Stimulated activated naive CD8-positive, alpha-beta T cell treated with anti-CD3 and anti-CD28 coated beads, Interleukin-15, Interleukin-2, amounts not matched to agents 100 U/mL and 50 U/mL, for 24 hours (primary cell): ENCODE measurements around the gene FOXJ2.
"Not testable (repeated sequence)": the region's sequence is repeated elsewhere in the genome, so short reads cannot be mapped to it uniquely, and the experiment has no call there.

ENCODE experiments used
- ATAC-seq: fragments of 150-1000 bp; cut with Tn5 transposase; one replicate; pipeline ENCODE4 v1.10.0; 2021
- DNase-seq: peaks from one replicate; pipeline ENCODE4 v3.0.0; 2021

Gene FOXJ2

GRCh38 chr12:8065991-8066594 is 33.6 kb downstream of the FOXJ2 start, which contains the start of gene C3AR1:
TSS of gene C3AR1 (minus strand) at chr12:8066359. CDS start at chr12:8060185, 6,174 bp downstream.
- ATAC-seq (peak; percentile 93), DNase-seq (peak; percentile 33)

DNA sequence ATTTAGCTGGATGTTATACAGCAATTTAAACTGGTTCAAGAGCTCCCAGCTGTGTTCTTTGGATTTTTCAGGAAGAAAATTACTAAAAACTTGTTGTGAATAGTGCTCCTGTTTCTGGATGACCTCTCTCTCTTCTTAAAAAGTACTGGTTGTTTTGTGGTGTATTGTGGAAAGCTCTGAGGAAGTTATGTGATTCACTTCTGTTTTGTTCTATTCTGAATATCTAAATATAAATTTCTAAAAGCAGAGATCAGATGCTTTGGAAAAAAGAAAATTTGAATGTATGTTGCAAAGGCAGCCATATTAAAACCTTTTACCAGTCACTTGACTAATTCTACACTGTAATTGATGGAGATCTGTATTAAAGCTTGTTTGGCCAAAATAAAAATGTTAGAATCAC is 37.1 kb downstream of the FOXJ2 start:
- DNase-seq (no peak), ATAC-seq (no peak)

- not testable (repeated sequence) for DNase-seq, ATAC-seq
These were observed 39.3 kb downstream of the FOXJ2 start for GRCh38 chr12:8071820-8072219.

GRCh38 chr12:8075935-8076334 is 43.4 kb downstream of the FOXJ2 start:
- DNase-seq: no peak
- no peak for ATAC-seq

DNA sequence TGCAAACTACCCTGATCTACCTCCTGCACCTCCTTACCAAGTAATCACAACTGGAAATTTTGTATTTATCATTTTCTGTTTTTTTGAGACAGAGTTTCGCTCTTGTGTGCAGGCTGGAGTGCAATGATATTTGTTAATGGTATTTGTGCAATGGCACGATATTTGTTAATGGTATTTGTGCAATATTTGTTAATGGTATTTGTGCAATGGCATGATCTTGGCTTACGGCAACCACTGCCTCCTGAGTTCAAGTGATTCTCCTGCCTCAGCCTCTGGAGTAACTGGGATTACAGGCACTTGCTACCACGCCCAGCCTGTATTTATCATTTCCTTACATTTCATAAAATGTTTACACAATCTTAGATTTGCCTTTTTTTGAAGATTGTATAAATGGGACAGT is 43.9 kb downstream of the FOXJ2 start:
- DNase-seq (no peak), ATAC-seq (no peak)

DNA sequence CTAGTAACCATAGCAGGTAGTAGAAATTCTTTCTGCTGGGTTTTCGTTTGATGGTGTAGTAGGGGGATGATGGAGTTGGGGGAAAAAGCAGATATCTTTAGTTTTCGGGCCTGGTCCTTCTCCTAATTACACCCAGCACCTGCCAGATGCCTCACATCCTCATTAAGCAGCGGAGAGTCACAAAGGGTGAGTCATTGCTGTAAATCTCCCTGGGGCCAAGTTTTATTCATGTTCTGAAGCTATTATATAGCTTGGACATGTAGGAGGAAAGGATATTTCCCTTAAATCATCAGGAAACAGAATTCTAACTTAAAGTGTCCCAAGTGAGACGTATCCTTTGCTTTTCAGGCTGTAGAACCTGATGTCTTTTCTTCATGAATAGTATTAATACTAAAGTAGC is 44.7 kb downstream of the FOXJ2 start:
- no peak for DNase-seq
- no peak for ATAC-seq

DNA sequence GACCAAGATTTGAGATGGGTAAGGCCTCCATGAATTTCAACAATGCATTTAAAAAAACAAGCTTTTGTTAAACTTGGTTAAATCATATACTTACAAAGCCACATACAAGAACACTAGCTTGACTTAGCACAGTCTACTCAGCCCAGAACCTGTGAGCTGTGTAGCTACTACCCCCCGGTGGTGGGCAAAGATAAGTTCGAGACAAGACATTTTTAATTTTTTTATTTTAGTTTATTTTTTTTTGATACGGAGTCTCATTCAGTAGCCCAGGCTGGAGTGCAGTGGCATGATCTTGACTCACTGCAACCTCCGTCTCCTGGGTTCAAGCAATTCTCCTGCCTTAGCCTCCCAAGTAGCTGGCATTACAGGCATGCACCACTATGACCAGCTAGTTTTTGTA is 45.9 kb downstream of the FOXJ2 start:
- ATAC-seq (peak; percentile 38), DNase-seq (peak; percentile 54)

- DNase-seq (no peak), ATAC-seq (no peak)
These were observed 46.4 kb downstream of the FOXJ2 start for GRCh38 chr12:8078916-8079315.

- ATAC-seq: no peak
These were observed 47.6 kb downstream of the FOXJ2 start for GRCh38 chr12:8080120-8080519.

GRCh38 chr12:8081251-8081920 is 48.9 kb downstream of the FOXJ2 start:
- DNase-seq: peak; percentile 44
- ATAC-seq: peak; percentile 26

More at GRCh38 chr12:8080120-8080519, 47.6 kb downstream of the FOXJ2 start:
- no peak for DNase-seq

GRCh38 chr12:8082808-8083100 is 50.2 kb downstream of the FOXJ2 start:
- no peak for DNase-seq
- no peak for ATAC-seq

- ATAC-seq: not testable (repeated sequence)
- peak; percentile 45 for DNase-seq
These were observed 51.8 kb downstream of the FOXJ2 start for GRCh38 chr12:8084351-8084750.

- ATAC-seq (no peak), DNase-seq (no peak)
These were observed 55.1 kb downstream of the FOXJ2 start for GRCh38 chr12:8087666-8088065.

- DNase-seq: peak; percentile 25
- peak; percentile 79 for ATAC-seq
These were observed 56.1 kb downstream of the FOXJ2 start for GRCh38 chr12:8088574-8088973.

DNA sequence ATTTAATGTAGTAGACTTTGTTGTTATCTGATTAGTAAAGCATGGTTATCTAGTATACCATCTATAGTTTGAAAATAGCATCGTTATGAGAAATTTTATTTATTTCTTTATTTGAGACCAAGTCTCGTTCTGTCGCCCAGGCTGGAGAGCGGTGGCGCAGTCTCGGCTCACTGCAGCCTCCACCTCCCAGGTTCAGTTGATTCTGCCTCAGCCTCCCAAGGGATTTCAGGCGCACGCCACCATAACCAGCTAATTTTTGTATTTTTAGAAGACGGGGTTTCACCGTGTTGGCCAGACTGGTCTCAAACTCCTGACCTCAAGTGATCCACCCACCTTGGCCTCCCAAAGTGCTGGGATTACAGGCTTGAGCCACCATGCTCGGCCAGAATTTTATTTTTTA is 56.8 kb downstream of the FOXJ2 start:
- not testable (repeated sequence) for DNase-seq, ATAC-seq

- ATAC-seq (no peak), DNase-seq (no peak)
These were observed 57.2 kb downstream of the FOXJ2 start for GRCh38 chr12:8089716-8090115.

DNA sequence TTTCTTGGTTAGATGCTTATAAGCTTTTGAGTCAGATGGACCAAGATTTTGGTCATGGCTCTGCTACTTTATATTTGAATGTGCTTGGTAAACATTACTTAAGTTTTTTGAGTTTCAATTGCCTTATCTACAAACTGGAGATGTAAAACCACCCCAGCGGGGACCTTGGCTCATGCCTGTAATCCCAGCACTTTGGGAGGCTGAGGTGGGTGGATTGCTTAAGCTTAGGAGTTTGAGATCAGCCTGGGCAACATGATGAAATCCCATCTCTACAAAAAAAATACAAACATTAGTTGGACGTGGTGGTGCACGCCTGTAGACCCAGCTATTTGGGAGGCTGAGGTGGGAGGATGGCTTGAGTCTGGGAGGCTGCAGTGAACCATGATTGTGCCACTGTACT is 60.8 kb downstream of the FOXJ2 start:
- ATAC-seq (no peak), DNase-seq (no peak)

DNA sequence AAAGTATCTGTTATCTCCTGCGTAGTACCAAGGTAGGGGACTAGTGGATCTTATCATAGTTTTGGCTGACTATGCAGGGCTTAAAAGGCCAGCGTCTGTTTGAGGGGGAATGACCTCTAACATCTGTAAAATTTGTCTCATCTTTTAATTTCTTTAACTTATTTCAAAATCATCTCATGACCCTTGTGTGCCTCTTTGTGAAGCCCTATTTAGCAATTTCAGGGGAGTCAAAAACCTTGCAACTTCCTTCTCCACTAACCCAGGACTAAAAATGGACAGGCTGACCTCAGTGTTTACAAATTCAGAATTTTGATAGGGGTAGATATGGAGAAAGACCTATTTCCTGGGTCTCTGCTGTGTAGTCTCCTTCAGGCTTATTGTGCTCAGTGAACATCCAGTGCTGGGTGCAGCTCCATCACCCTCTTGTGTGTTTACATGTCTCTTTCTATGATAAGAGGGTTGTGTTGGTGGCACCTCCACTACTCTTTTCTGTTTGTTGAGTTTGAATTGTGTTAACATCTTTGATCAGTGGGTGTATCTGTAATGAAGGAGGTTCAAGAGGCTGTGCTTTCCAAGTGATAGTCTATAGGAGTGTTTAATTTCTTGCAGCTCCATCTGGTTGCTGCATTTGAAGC is 63.9 kb downstream of the FOXJ2 start:
- ATAC-seq: no peak
- no peak for DNase-seq

GRCh38 chr12:8099235-8099634 is 66.7 kb downstream of the FOXJ2 start:
- no peak for DNase-seq
- ATAC-seq: no peak
